PC-9 (cell line): ENCODE data around the gene ROCK1. TPM values are rescaled to one million over a fixed set of nuclear protein-coding genes. Genes with fewer than 3 reads are reported as not detected.
"Not testable (repeated sequence)": the region's sequence is repeated elsewhere in the genome, so short reads cannot be mapped to it uniquely, and the experiment has no call there.

Source experiments
- BruUV-seq: library from RNA; stranded (reverse); fragments of 400-500 nt; replicated peaks from 2 replicates; lab custom pipeline; 2021; lab: Mats Ljungman, UMichigan
- CTCF ChIA-PET: fragments of 300-600 bp; sonication (Branson Sonifier 250); formaldehyde crosslinking; loops from one replicate; lab custom pipeline; 2022; ENCODE audit warnings: antibody characterized with exemption; lab: Charles Lee
- POLR2A ChIA-PET: fragments of 300-600 bp; sonication (Branson Sonifier 250); formaldehyde crosslinking; loops from one replicate; lab custom pipeline; 2022; ENCODE audit warnings: antibody characterized with exemption; ENCODE audit not compliant: unreplicated experiment; lab: Charles Lee
- DNase-seq, 2 experiments: peaks; one replicate each; pipeline versions ENCODE4 v3.0.0 to v3.0.0-alpha.2; 2015 to 2022; ENCODE audit warnings: mixed read lengths in 1 of 2
- H2AFZ ChIP-seq: fragments of 200-600 bp; sonication (generic); 2 replicates; pipeline ENCODE4 v1.8.1; 2017; ENCODE audit warnings: antibody characterized with exemption
- H3F3A ChIP-seq: fragments of 200-600 bp; sonication (generic); 2 replicates; pipeline ENCODE4 v1.8.1; 2017; ENCODE audit warnings: antibody characterized with exemption, mild to moderate bottlenecking, low read depth; ENCODE audit not compliant: insufficient read depth
- H3K27ac ChIP-seq: fragments of 200-600 bp; sonication (generic); 2 replicates; pipeline ENCODE4 v1.6.1; 2016; ENCODE audit warnings: mixed run types
- H3K27me3 ChIP-seq: fragments of 200-600 bp; sonication (generic); 2 replicates; pipeline ENCODE4 v1.6.1; 2016; ENCODE audit warnings: low read depth, mixed run types; ENCODE audit not compliant: insufficient read depth
- H3K36me3 ChIP-seq: fragments of 200-600 bp; sonication (generic); 2 replicates; pipeline ENCODE4 v1.6.1; 2016; ENCODE audit warnings: low read depth, mixed run types
- H3K4me1 ChIP-seq: fragments of 200-600 bp; sonication (generic); replicated peaks from 2 replicates; pipeline ENCODE4 v1.6.1; 2016; ENCODE audit warnings: mixed run types; ENCODE audit not compliant: insufficient read depth
- H3K4me2 ChIP-seq: fragments of 200-600 bp; sonication (generic); 2 replicates; pipeline ENCODE4 v1.6.1; 2017; ENCODE audit warnings: mixed run types
- H3K4me3 ChIP-seq: fragments of 200-600 bp; sonication (generic); 2 replicates; pipeline ENCODE4 v1.6.1; 2016; ENCODE audit warnings: mixed run types
- H3K79me2 ChIP-seq: fragments of 200-600 bp; sonication (generic); 2 replicates; pipeline ENCODE4 v1.6.1; 2017; ENCODE audit warnings: low read depth, mixed run types
- H3K9me2 ChIP-seq: fragments of 200-600 bp; sonication (generic); 2 replicates; pipeline ENCODE4 v1.8.1; 2017; ENCODE audit warnings: mild to moderate bottlenecking; ENCODE audit not compliant: insufficient read depth
- H3K9me3 ChIP-seq: fragments of 200-600 bp; sonication (generic); 2 replicates; pipeline ENCODE4 v1.8.1; 2016; ENCODE audit warnings: low read depth; ENCODE audit not compliant: insufficient read depth
- H4K20me1 ChIP-seq: fragments of 200-600 bp; sonication (generic); 2 replicates; pipeline ENCODE4 v1.8.1; 2017; ENCODE audit not compliant: insufficient read depth
- EZH2 ChIP-seq: fragments of 200-600 bp; sonication (generic); IDR thresholded peaks from 2 replicates; pipeline ENCODE4 v1.8.0; 2017; ENCODE audit warnings: antibody characterized with exemption, low read depth
- intact Hi-C: fragments of 100-400 bp; cut with micrococcal nuclease; formaldehyde crosslinking; loops from one replicate; pipeline ENCODE4 v1.10.0; 2022; ENCODE audit not compliant: unreplicated experiment
- total RNA-seq: library from RNA; stranded (reverse); gene quantifications from 2 replicates; pipeline ENCODE4 v1.2.3, GENCODE V29; 2021
- TF ChIP-seq, protein P1 (sequence below): fragments of 200-600 bp; sonication (generic); conservative IDR thresholded peaks from 2 replicates; pipeline ENCODE4 v1.6.1; 2017; ENCODE audit warnings: mixed run types, antibody characterized with exemption, mild to moderate bottlenecking, moderate library complexity

ROCK1 gene
- total RNA-seq, 1 experiment from 2014 or later: 26.8 TPM

DNA sequence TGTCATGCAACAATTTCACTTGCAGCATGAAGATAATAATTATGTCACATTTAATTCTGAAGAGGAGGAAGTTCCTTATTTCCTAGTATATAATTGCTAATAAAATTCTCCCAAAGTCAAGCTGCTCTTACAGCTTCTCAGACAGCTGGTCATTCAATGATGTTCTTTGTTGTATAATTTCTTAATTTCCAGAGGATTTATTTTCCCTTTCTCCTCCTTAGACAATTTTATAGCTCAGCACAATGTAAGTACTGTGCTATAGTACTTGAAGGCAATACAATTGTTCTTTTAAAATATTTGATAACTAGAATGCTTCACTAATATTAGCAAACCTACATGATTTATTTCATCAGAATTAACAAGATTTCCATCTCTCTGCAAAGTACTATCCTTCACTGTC, 73.4 kb downstream of the ROCK1 start:
- no TSS peak for BruUV-seq
- no peak for TF ChIP-seq EZH2
- TF ChIP-seq, protein P1, sequence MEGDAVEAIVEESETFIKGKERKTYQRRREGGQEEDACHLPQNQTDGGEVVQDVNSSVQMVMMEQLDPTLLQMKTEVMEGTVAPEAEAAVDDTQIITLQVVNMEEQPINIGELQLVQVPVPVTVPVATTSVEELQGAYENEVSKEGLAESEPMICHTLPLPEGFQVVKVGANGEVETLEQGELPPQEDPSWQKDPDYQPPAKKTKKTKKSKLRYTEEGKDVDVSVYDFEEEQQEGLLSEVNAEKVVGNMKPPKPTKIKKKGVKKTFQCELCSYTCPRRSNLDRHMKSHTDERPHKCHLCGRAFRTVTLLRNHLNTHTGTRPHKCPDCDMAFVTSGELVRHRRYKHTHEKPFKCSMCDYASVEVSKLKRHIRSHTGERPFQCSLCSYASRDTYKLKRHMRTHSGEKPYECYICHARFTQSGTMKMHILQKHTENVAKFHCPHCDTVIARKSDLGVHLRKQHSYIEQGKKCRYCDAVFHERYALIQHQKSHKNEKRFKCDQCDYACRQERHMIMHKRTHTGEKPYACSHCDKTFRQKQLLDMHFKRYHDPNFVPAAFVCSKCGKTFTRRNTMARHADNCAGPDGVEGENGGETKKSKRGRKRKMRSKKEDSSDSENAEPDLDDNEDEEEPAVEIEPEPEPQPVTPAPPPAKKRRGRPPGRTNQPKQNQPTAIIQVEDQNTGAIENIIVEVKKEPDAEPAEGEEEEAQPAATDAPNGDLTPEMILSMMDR: no peak
- H3K9me2 ChIP-seq: no peaks in the 10 kb centered on the region
- DNase-seq: no peak
- intact Hi-C loops: no loop called here
- POLR2A ChIA-PET: no interaction called here
- no peak overlapping the region for H2AFZ ChIP-seq
- no peaks in the 10 kb centered on the region for H3K9me3 ChIP-seq
- no peaks in the 10 kb centered on the region for H3K79me2 ChIP-seq
- H3K4me1 ChIP-seq: no peaks in the 10 kb centered on the region
- no peak overlapping the region for H3K27ac ChIP-seq
- no peaks in the 10 kb centered on the region for H3K36me3 ChIP-seq
- no peak overlapping the region for H3K4me2 ChIP-seq
- CTCF ChIA-PET: no interaction called here
- no peak overlapping the region for H3K4me3 ChIP-seq
- no peaks in the 10 kb centered on the region for H4K20me1 ChIP-seq
- no peaks in the 10 kb centered on the region for H3F3A ChIP-seq
- no peaks in the 10 kb centered on the region for H3K27me3 ChIP-seq

DNA sequence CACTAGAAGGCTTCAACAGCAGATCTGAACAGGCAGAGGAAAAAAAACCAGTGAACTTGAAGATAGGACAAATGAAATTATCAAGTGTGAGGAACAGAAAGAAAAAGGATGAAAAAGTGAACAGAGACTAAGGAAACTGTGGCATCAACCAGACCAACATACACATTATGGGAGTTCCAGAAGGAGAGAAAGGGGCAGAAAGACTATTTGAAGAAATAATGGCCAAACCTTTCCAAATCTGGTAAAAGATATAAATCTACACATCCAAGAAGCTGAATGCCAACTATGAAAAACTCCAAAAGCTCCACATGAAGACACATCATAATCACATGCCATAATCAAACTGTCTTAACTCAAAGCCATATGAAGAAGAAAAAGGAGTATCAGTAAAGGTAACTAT, 79.8 kb downstream of the ROCK1 start:
- no TSS peak for BruUV-seq
- TF ChIP-seq EZH2: no peak
- TF ChIP-seq, protein P1: no peak
- H3K27ac ChIP-seq: no peak overlapping the region
- ChIA-PET CTCF (no interaction called here), POLR2A (no interaction called here)
- H3K27me3 ChIP-seq: no peaks in the 10 kb centered on the region
- no peaks in the 10 kb centered on the region for H4K20me1 ChIP-seq
- no peaks in the 10 kb centered on the region for H3K9me3 ChIP-seq
- no peaks in the 10 kb centered on the region for H3F3A ChIP-seq
- H3K4me3 ChIP-seq: no peak overlapping the region
- no peaks in the 10 kb centered on the region for H3K9me2 ChIP-seq
- DNase-seq: no peak
- no peak overlapping the region for H3K4me2 ChIP-seq
- no peaks in the 10 kb centered on the region; the same call in 1 of the 2 replicates for H3K36me3 ChIP-seq
- H2AFZ ChIP-seq: no peak overlapping the region
- no peaks in the 10 kb centered on the region for H3K79me2 ChIP-seq
- intact Hi-C loops: no loop called here
- no peaks in the 10 kb centered on the region for H3K4me1 ChIP-seq

DNA sequence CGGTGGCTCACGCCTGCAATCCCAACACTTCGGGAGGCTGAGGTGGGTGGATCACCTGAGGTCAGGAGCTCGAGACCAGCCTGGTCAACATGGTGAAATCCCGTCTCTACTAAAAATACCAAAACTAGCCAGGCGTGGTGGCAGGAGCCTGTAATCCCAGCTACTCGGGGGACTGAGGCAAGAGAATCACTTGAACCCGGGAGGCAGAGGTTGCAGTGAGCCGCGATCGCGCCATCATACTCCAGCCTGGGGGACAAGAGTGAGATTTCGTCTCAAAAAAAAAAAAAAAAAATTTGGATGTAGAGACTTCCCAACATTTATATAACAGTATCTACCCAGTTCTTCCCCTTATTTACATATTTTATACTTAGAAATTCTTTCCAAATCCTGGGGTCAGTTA, 93.4 kb downstream of the ROCK1 start:
- H3K4me3 ChIP-seq, intact Hi-C loops, H3K4me1 ChIP-seq, DNase-seq, POLR2A ChIA-PET, H3K9me3 ChIP-seq, BruUV-seq, CTCF ChIA-PET, H3K9me2 ChIP-seq, H3K27me3 ChIP-seq, H3K4me2 ChIP-seq, H2AFZ ChIP-seq, H3K27ac ChIP-seq, H3F3A ChIP-seq, H3K79me2 ChIP-seq, H4K20me1 ChIP-seq: not testable (repeated sequence)
- H3K36me3 ChIP-seq: peaks cover 12% of the 10 kb centered on the region; the same call in 1 of the 2 replicates

DNA sequence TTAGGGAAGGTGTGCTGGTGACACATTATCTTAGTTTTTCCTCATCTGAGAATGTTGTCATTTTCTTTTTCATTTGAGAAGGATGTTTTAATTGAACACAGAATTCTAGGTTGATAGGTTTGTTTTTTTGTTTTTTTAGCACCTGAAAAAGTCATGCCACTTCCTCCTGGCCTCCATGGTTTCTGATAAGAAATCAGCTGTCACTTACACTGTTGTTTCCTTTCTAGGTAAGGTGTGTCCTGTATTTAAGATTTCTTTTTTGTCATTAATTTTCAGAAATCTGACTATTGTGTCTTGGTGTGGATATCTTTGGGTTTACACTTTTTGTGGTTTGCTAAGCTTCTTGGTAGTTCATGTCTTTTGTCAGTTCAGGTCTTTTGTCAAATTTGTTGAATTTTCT, 99.3 kb downstream of the ROCK1 start:
- H3K4me2 ChIP-seq: no peak overlapping the region
- TF ChIP-seq EZH2: no peak
- H3K4me3 ChIP-seq: no peak overlapping the region
- BruUV-seq: no TSS peak
- H3K79me2 ChIP-seq: no peaks in the 10 kb centered on the region
- no peaks in the 10 kb centered on the region for H3F3A ChIP-seq
- no peaks in the 10 kb centered on the region for H4K20me1 ChIP-seq
- CTCF ChIA-PET: no interaction called here
- H3K27me3 ChIP-seq: no peaks in the 10 kb centered on the region
- H3K4me1 ChIP-seq: no peaks in the 10 kb centered on the region
- no peaks in the 10 kb centered on the region for H3K9me2 ChIP-seq
- peaks cover 17% of the 10 kb centered on the region; the same call in 1 of the 2 replicates for H3K36me3 ChIP-seq
- intact Hi-C loops: no loop called here
- POLR2A ChIA-PET: no interaction called here
- H3K9me3 ChIP-seq: peaks cover 6% of the 10 kb centered on the region
- no peak for DNase-seq
- H2AFZ ChIP-seq: no peak overlapping the region
- H3K27ac ChIP-seq: no peak overlapping the region
